IPS DF 19.7 (cell line): ENCODE results near the gene LRCH3.
"Not testable (repeated sequence)": the region's sequence is repeated elsewhere in the genome, so short reads cannot be mapped to it uniquely, and the experiment has no call there.

Source experiments
- DNase-seq: peaks from one replicate; pipeline ENCODE4 v3.0.0-alpha.2; 2013; ENCODE audit warnings: low read depth, low spot score

LRCH3 gene

GRCh38 chr3:197921429-197922275 lies 130.6 kb downstream of the LRCH3 start:
- not testable (repeated sequence) for DNase-seq

GRCh38 chr3:197926418-197926817 lies 135.4 kb downstream of the LRCH3 start:
- peak; percentile 28 for DNase-seq

GRCh38 chr3:197927578-197927977 lies 136.5 kb downstream of the LRCH3 start:
- not testable (repeated sequence) for DNase-seq

GRCh38 chr3:197936819-197937384 lies 145.8 kb downstream of the LRCH3 start:
- DNase-seq = no peak
